ENCODE data around the gene TMEM108.

TMEM108 gene

GRCh38 chr3:133162670-133163305 lies 124.6 kb downstream of the TMEM108 start:
- DNase-seq (ENCODE audit: low read depth, low spot score), result no peak

GRCh38 chr3:133167340-133168024 lies 129.3 kb downstream of the TMEM108 start:
- no peak for DNase-seq (ENCODE audit: low read depth, low spot score)

GRCh38 chr3:133168025-133168401 lies 129.8 kb downstream of the TMEM108 start:
- DNase-seq (ENCODE audit: low read depth, low spot score), result no peak

- DNase-seq (ENCODE audit: low read depth, low spot score), result no peak
Measured at GRCh38 chr3:133169331-133170068, 131.3 kb downstream of the TMEM108 start.

- DNase-seq (ENCODE audit: low read depth, low spot score), result no peak
Measured at GRCh38 chr3:133171831-133172230, 133.6 kb downstream of the TMEM108 start.

GRCh38 chr3:133181392-133182150 lies 143.4 kb downstream of the TMEM108 start:
- DNase-seq (ENCODE audit: low read depth, low spot score), result no peak

GRCh38 chr3:133187870-133188379 lies 149.7 kb downstream of the TMEM108 start:
- no peak for DNase-seq (ENCODE audit: low read depth, low spot score)

GRCh38 chr3:133188996-133189395 lies 150.8 kb downstream of the TMEM108 start:
- no peak for DNase-seq (ENCODE audit: low read depth, low spot score)

GRCh38 chr3:133189893-133190292 lies 151.7 kb downstream of the TMEM108 start:
- DNase-seq (ENCODE audit: low read depth, low spot score), result no peak

- no peak for DNase-seq (ENCODE audit: low read depth, low spot score)
Measured at GRCh38 chr3:133191818-133192217, 153.6 kb downstream of the TMEM108 start.

- DNase-seq (ENCODE audit: low read depth, low spot score), result no peak
Measured at GRCh38 chr3:133192363-133192945, 154.3 kb downstream of the TMEM108 start.

- DNase-seq (ENCODE audit: low read depth, low spot score), result no peak
Measured at GRCh38 chr3:133192967-133193366, 154.8 kb downstream of the TMEM108 start.

GRCh38 chr3:133196527-133196926 lies 158.3 kb downstream of the TMEM108 start:
- DNase-seq (ENCODE audit: low read depth, low spot score), result no peak

- DNase-seq (ENCODE audit: low read depth, low spot score), result no peak
Measured at GRCh38 chr3:133197619-133198018, 159.4 kb downstream of the TMEM108 start.

GRCh38 chr3:133206921-133207320 lies 168.7 kb downstream of the TMEM108 start:
- no peak for DNase-seq (ENCODE audit: low read depth, low spot score)

- no peak for DNase-seq (ENCODE audit: low read depth, low spot score)
Measured at GRCh38 chr3:133208184-133208583, 170.0 kb downstream of the TMEM108 start.

GRCh38 chr3:133209871-133210550 lies 171.8 kb downstream of the TMEM108 start:
- no peak for DNase-seq (ENCODE audit: low read depth, low spot score)

- no peak for DNase-seq (ENCODE audit: low read depth, low spot score)
Measured at GRCh38 chr3:133210656-133211055, 172.5 kb downstream of the TMEM108 start.

- DNase-seq (ENCODE audit: low read depth, low spot score), result no peak
Measured at GRCh38 chr3:133211449-133211848, 173.3 kb downstream of the TMEM108 start.

- DNase-seq (ENCODE audit: low read depth, low spot score), result no peak
Measured at GRCh38 chr3:133211856-133212255, 173.7 kb downstream of the TMEM108 start.

- no peak for DNase-seq (ENCODE audit: low read depth, low spot score)
Measured at GRCh38 chr3:133213937-133214336, 175.7 kb downstream of the TMEM108 start.
